Caco-2 (cell line): ENCODE results near the gene GIT2. TPM values are rescaled to one million over a fixed set of nuclear protein-coding genes. Genes with fewer than 3 reads are reported as not detected.
A peak's percentile ranks its signal among the peaks of the same experiment; 100 is the strongest.

Source experiments
- BruUV-seq: library from RNA; stranded (reverse); fragments of 400-500 nt; replicated peaks from 2 replicates; lab custom pipeline; 2021; lab: Mats Ljungman, UMichigan
- CTCF ChIA-PET: fragments of 300-600 bp; sonication (Branson Sonifier 250); formaldehyde crosslinking; loops from one replicate; lab custom pipeline; 2022; ENCODE audit warnings: antibody characterized with exemption; lab: Charles Lee
- POLR2A ChIA-PET: fragments of 300-600 bp; sonication (Branson Sonifier 250); formaldehyde crosslinking; loops from one replicate; lab custom pipeline; 2022; ENCODE audit warnings: antibody characterized with exemption; lab: Charles Lee
- DNase-seq, 2 experiments: peaks; one replicate each; pipeline versions ENCODE4 v3.0.0 to v3.0.0-alpha.2; 2020 to 2022
- H3K27me3 ChIP-seq: replicated peaks from 2 replicates; pipeline ENCODE4 v1.6.0; 2011; ENCODE audit warnings: low read length; ENCODE audit not compliant: control insufficient read depth, insufficient read depth
- H3K36me3 ChIP-seq: 2 replicates; pipeline ENCODE4 v1.5.1; 2011; ENCODE audit warnings: low read length; ENCODE audit not compliant: control insufficient read depth, insufficient read depth
- H3K4me1 ChIP-seq: fragments of 250-450 bp; sonication (Bioruptor Pico); 2 replicates; pipeline ENCODE4 v1.5.1; 2020; ENCODE audit warnings: mild to moderate bottlenecking
- H3K4me3 ChIP-seq: 2 replicates; pipeline ENCODE4 v1.5.1; 2011; ENCODE audit warnings: low read depth, mild to moderate bottlenecking, control low read depth, low read length
- H3K9me3 ChIP-seq: fragments of 250-450 bp; sonication (Bioruptor Pico); 2 replicates; pipeline ENCODE4 v1.5.1; 2020; ENCODE audit warnings: mild to moderate bottlenecking, moderate library complexity
- H3K27ac Mint-ChIP-seq: one replicate; pipeline ENCODE4 v1.8.0; 2022; ENCODE audit warnings: mixed read lengths; ENCODE audit not compliant: unreplicated experiment
- H3K27me3 Mint-ChIP-seq: one replicate; pipeline ENCODE4 v1.8.0; 2022; ENCODE audit warnings: mixed read lengths; ENCODE audit not compliant: insufficient read depth, unreplicated experiment
- H3K36me3 Mint-ChIP-seq: one replicate; pipeline ENCODE4 v1.8.0; 2022; ENCODE audit warnings: mild to moderate bottlenecking, mixed read lengths; ENCODE audit not compliant: insufficient read depth, unreplicated experiment
- H3K4me1 Mint-ChIP-seq: one replicate; pipeline ENCODE4 v1.8.0; 2022; ENCODE audit warnings: low read depth, mixed read lengths; ENCODE audit not compliant: unreplicated experiment
- H3K4me3 Mint-ChIP-seq: one replicate; pipeline ENCODE4 v1.8.0; 2022; ENCODE audit warnings: mild to moderate bottlenecking, moderate library complexity, mixed read lengths; ENCODE audit not compliant: unreplicated experiment
- H3K9me3 Mint-ChIP-seq: one replicate; pipeline ENCODE4 v1.8.0; 2022; ENCODE audit warnings: mixed read lengths; ENCODE audit not compliant: unreplicated experiment
- intact Hi-C: fragments of 100-400 bp; cut with micrococcal nuclease; formaldehyde crosslinking; loops from one replicate; pipeline ENCODE4 v1.10.0; 2022; ENCODE audit not compliant: unreplicated experiment
- total RNA-seq: library from RNA; stranded (reverse); gene quantifications from 2 replicates; pipeline ENCODE4 v1.2.3, GENCODE V29; 2022
- TF ChIP-seq, protein P1 (sequence below), 2 experiments: fragments of 200-600 bp in 1 of 2; IDR thresholded peaks; 1 replicate in 1 of 2; 2 replicates in 1 of 2; pipeline versions ENCODE4 v1.5.1 to v1.8.0; 2011 to 2022; ENCODE audit warnings: antibody characterized with exemption in 1 of 2, control low read depth in 1 of 2, inconsistent platforms in 1 of 2, low read depth in 1 of 2, low read length in 1 of 2, mild to moderate bottlenecking in 1 of 2, moderate library complexity in 1 of 2; ENCODE audit not compliant: insufficient read depth in 1 of 2, severe bottlenecking in 1 of 2, unreplicated experiment in 1 of 2

Gene GIT2
- total RNA-seq, 1 experiment from 2014 or later: 29.3 TPM

DNA sequence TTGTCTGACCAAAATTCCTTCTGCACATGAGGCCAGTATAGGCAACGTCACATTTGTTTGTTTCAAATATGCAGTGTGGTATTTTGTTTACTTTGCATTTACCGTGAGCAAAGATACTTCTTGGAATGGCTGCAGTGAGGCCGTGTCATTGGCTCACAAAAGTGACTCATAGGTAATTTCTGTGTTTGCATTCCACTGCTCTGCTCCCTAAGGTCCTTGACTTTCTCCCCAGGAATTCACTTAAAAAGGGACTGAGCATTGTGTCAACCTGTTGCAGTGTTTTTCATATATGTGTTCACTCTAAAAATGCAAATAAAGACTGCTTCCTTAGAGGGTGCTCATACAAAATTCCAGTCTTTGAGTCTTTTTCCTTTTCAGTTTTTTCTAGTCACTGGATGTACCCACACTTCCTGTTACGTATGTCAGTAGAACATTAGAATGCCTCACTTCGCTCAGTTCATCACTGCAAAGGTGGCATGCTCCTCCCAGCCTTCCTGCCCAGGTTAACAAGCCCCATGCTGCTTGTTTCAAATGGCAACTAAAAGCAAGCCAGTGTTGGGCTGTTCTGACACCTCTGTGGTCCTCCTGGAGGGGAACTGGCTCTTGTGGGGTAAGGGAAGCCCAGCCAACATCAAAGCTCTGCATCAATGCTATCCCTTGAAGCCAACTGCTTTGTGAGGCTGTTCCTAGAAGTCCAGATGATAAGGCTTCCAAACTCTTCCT, 43.1 kb upstream of the GIT2 start:
- Mint-ChIP-seq H3K4me1 (peaks cover 32% of the 10 kb centered on the region), H3K9me3 (no peaks in the 10 kb centered on the region), H3K27ac (peak overlapping the region; percentile 100), H3K27me3 (no peaks in the 10 kb centered on the region), H3K36me3 (peaks cover 44% of the 10 kb centered on the region), H3K4me3 (peak overlapping the region; percentile 78)
- no peaks in the 10 kb centered on the region for H3K27me3 ChIP-seq
- peaks cover 47% of the 10 kb centered on the region for H3K4me1 ChIP-seq
- POLR2A ChIA-PET: interaction anchor here (0.5 to 1.2 kb wide), 2 partner anchors 243 to 429 kb away, joined by 3 read pairs; partner anchors contain the start of gene GPN3
- intact Hi-C loops: loop anchor here (5.0 kb wide), 1 partner anchor 42 kb away; the partner anchor contains the start of genes ANKRD13A and GIT2
- DNase-seq: peak; percentile 85 to 86
- TSS peak; percentile 93 for BruUV-seq
- H3K4me3 ChIP-seq: no peak overlapping the region
- H3K9me3 ChIP-seq: no peaks in the 10 kb centered on the region
- CTCF ChIA-PET: interaction anchor here (0.7 kb wide), 1 partner anchor 85 kb away, joined by 3 read pairs; no protein-coding TSS in a partner anchor
- TF ChIP-seq, protein P1, sequence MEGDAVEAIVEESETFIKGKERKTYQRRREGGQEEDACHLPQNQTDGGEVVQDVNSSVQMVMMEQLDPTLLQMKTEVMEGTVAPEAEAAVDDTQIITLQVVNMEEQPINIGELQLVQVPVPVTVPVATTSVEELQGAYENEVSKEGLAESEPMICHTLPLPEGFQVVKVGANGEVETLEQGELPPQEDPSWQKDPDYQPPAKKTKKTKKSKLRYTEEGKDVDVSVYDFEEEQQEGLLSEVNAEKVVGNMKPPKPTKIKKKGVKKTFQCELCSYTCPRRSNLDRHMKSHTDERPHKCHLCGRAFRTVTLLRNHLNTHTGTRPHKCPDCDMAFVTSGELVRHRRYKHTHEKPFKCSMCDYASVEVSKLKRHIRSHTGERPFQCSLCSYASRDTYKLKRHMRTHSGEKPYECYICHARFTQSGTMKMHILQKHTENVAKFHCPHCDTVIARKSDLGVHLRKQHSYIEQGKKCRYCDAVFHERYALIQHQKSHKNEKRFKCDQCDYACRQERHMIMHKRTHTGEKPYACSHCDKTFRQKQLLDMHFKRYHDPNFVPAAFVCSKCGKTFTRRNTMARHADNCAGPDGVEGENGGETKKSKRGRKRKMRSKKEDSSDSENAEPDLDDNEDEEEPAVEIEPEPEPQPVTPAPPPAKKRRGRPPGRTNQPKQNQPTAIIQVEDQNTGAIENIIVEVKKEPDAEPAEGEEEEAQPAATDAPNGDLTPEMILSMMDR (IDR thresholded peaks at IDR 0.05; ENCODE audit: insufficient read depth in 1 of 2, low read depth in 1 of 2, low read length in 1 of 2, severe bottlenecking in 1 of 2, unreplicated experiment in 1 of 2): no peak
- peaks cover 5% of the 10 kb centered on the region for H3K36me3 ChIP-seq

DNA sequence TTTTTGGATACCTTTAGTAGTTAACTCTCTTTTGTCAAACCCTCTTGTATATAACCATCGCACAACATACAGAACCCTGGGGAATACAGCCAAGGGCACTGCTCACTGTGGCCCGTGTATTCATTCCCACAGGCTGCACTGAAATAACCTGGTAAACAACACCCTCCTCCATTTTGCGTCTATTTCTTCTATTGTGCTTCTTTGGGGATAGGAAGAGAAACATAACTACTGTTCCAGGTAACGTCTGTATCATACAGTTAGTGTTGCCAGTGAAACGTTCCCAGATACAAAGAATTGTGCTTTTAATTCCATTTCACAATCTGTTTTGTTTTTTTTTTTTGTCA, 42.5 kb upstream of the GIT2 start:
- TF ChIP-seq, protein P1 (IDR thresholded peaks at IDR 0.05; ENCODE audit: insufficient read depth in 1 of 2, low read depth in 1 of 2, low read length in 1 of 2, severe bottlenecking in 1 of 2, unreplicated experiment in 1 of 2): no peak
- Mint-ChIP-seq H3K36me3 (peaks cover 46% of the 10 kb centered on the region), H3K9me3 (no peaks in the 10 kb centered on the region), H3K27ac (peak overlapping the region; percentile 100), H3K4me3 (peak overlapping the region; percentile 78), H3K4me1 (peaks cover 32% of the 10 kb centered on the region), H3K27me3 (no peaks in the 10 kb centered on the region)
- Histone ChIP-seq H3K9me3 (no peaks in the 10 kb centered on the region), H3K4me3 (no peak overlapping the region), H3K27me3 (no peaks in the 10 kb centered on the region), H3K36me3 (peaks cover 5% of the 10 kb centered on the region), H3K4me1 (peaks cover 47% of the 10 kb centered on the region)
- no peak for DNase-seq
- BruUV-seq: no TSS peak
- intact Hi-C loops: loop anchor here (5.0 kb wide), 1 partner anchor 41 kb away; the partner anchor contains the start of genes ANKRD13A and GIT2
- ChIA-PET CTCF (interaction anchor here (0.5 kb wide), 1 partner anchor 393 kb away, joined by 3 read pairs; no protein-coding TSS in a partner anchor), POLR2A (no interaction called here)

DNA sequence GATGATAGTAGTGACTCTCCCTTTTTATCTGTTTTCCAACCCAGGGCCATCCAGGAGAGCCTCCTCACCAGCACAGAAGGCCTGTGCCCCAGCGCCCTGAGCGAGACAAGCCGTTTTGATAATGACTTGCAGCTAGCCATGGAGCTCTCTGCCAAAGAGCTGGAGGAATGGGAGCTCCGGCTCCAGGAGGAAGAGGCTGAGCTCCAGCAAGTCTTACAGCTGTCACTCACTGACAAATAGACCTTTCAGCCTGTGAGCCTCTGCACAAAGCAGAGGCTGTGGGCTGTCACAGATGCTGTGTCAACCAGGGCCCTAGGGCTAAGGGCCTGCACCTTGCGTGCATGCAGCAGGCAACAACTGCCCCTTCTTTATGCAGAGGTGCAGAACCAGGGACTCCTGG, 41.1 kb upstream of the GIT2 start:
- peak overlapping the region; percentile 100 for H3K27ac Mint-ChIP-seq
- CTCF ChIA-PET: no interaction called here
- peaks cover 27% of the 10 kb centered on the region for H3K4me1 Mint-ChIP-seq
- POLR2A ChIA-PET: no interaction called here
- H3K27me3 ChIP-seq: no peaks in the 10 kb centered on the region
- no peaks in the 10 kb centered on the region for H3K9me3 Mint-ChIP-seq
- BruUV-seq: no TSS peak
- no peak for DNase-seq
- H3K4me3 Mint-ChIP-seq: no peak overlapping the region
- H3K27me3 Mint-ChIP-seq: no peaks in the 10 kb centered on the region
- H3K4me3 ChIP-seq: no peak overlapping the region
- H3K9me3 ChIP-seq: no peaks in the 10 kb centered on the region
- peaks cover 38% of the 10 kb centered on the region for H3K36me3 Mint-ChIP-seq
- H3K4me1 ChIP-seq: peaks cover 47% of the 10 kb centered on the region
- TF ChIP-seq, protein P1 (IDR thresholded peaks at IDR 0.05; ENCODE audit: insufficient read depth in 1 of 2, low read depth in 1 of 2, low read length in 1 of 2, severe bottlenecking in 1 of 2, unreplicated experiment in 1 of 2): no peak
- intact Hi-C loops: loop anchor here (5.0 kb wide), 1 partner anchor 40 kb away; the partner anchor contains the start of genes ANKRD13A and GIT2
- H3K36me3 ChIP-seq: peaks cover 5% of the 10 kb centered on the region
